Neural progenitor cell (in vitro differentiated cells): Measurements from ENCODE around the gene SHMT1. TPM values are rescaled to one million over a fixed set of nuclear protein-coding genes. Genes with fewer than 3 reads are reported as not detected.
"Not testable (repeated sequence)": the region's sequence is repeated elsewhere in the genome, so short reads cannot be mapped to it uniquely, and the experiment has no call there.

Experiments
- DNase-seq: peaks from one replicate; pipeline ENCODE4 v3.0.0-alpha.2; 2016; ENCODE audit warnings: low spot score
- H2AFZ ChIP-seq: fragments of 200-600 bp; sonication (generic); replicated peaks from 2 replicates; pipeline ENCODE4 v1.6.1; 2016; ENCODE audit warnings: antibody characterized with exemption
- H3F3A ChIP-seq: fragments of 200-600 bp; sonication (generic); 2 replicates; pipeline ENCODE4 v1.6.1; 2016; ENCODE audit warnings: antibody characterized with exemption, low read depth
- H3K27ac ChIP-seq: fragments of 200-600 bp; sonication (generic); 2 replicates; pipeline ENCODE4 v1.5.1; 2016; ENCODE audit warnings: mild to moderate bottlenecking
- H3K27me3 ChIP-seq: fragments of 200-600 bp; sonication (generic); 2 replicates; pipeline ENCODE4 v1.6.1; 2016; ENCODE audit warnings: mild to moderate bottlenecking, moderate library complexity
- H3K36me3 ChIP-seq: fragments of 200-600 bp; sonication (generic); 2 replicates; pipeline ENCODE4 v1.5.1; 2016
- H3K4me1 ChIP-seq: fragments of 200-600 bp; sonication (generic); 2 replicates; pipeline ENCODE4 v1.6.1; 2016; ENCODE audit warnings: mixed run types
- H3K4me2 ChIP-seq: fragments of 200-600 bp; sonication (generic); 2 replicates; pipeline ENCODE4 v1.6.1; 2016
- H3K4me3 ChIP-seq: fragments of 200-600 bp; sonication (generic); 2 replicates; pipeline ENCODE4 v1.5.1; 2016
- H3K79me2 ChIP-seq: fragments of 200-600 bp; sonication (generic); 2 replicates; pipeline ENCODE4 v1.6.1; 2016; ENCODE audit warnings: low read depth
- H3K9ac ChIP-seq: fragments of 200-600 bp; sonication (generic); 2 replicates; pipeline ENCODE4 v1.6.1; 2016
- H3K9me3 ChIP-seq: fragments of 200-600 bp; sonication (generic); 2 replicates; pipeline ENCODE4 v1.5.1; 2016; ENCODE audit warnings: low read depth
- H4K20me1 ChIP-seq: fragments of 200-600 bp; sonication (generic); 2 replicates; pipeline ENCODE4 v1.6.1; 2016; ENCODE audit warnings: low read depth
- H3K27ac Mint-ChIP-seq: 3 replicates; pipeline ENCODE4 v1.8.0; 2021; ENCODE audit warnings: mixed read lengths
- H3K27me3 Mint-ChIP-seq: 2 replicates; pipeline ENCODE4 v1.8.0; 2022; ENCODE audit warnings: low read depth, mild to moderate bottlenecking, inconsistent platforms, moderate library complexity, mixed read lengths; ENCODE audit not compliant: insufficient read depth
- H3K36me3 Mint-ChIP-seq: 3 replicates; pipeline ENCODE4 v1.8.0; 2021; ENCODE audit warnings: mixed read lengths
- H3K4me1 Mint-ChIP-seq: 3 replicates; pipeline ENCODE4 v1.8.0; 2021; ENCODE audit warnings: mixed read lengths
- H3K4me3 Mint-ChIP-seq: 3 replicates; pipeline ENCODE4 v1.8.0; 2021; ENCODE audit warnings: mild to moderate bottlenecking, moderate library complexity, mixed read lengths
- H3K9me3 Mint-ChIP-seq: 3 replicates; pipeline ENCODE4 v1.8.0; 2020; ENCODE audit warnings: mixed read lengths
- CTCF ChIP-seq: fragments of 200-600 bp; sonication (generic); IDR thresholded peaks from 2 replicates; pipeline ENCODE4 v1.5.1; 2017; ENCODE audit warnings: antibody characterized with exemption, mild to moderate bottlenecking
- EZH2 ChIP-seq: fragments of 200-600 bp; sonication (generic); IDR thresholded peaks from 2 replicates; pipeline ENCODE4 v1.6.1; 2017; ENCODE audit warnings: antibody characterized with exemption, mild to moderate bottlenecking, moderate library complexity
- EZH2phosphoT487 ChIP-seq: fragments of 200-600 bp; sonication (generic); IDR thresholded peaks from 2 replicates; pipeline ENCODE4 v1.6.1; 2017; ENCODE audit warnings: antibody characterized with exemption
- total RNA-seq: library from RNA; depleted of rRNA; stranded (reverse); fragments of >200 nt; gene quantifications from 2 replicates; pipeline ENCODE4 v1.2.3, GENCODE V29; 2015; ENCODE audit warnings: low replicate concordance

The SHMT1 gene
- total RNA-seq, 1 donor from 2014 or later = 26.3 TPM

GRCh38 chr17:18380471-18381157 is 17.3 kb upstream of the SHMT1 start:
- Histone ChIP-seq H3K4me3 (no peak overlapping the region), H3K27ac (no peak overlapping the region), H3K79me2 (no peaks in the 10 kb centered on the region), H3K9me3 (no peaks in the 10 kb centered on the region), H3K4me1 (no peaks in the 10 kb centered on the region), H3K4me2 (no peak overlapping the region), H4K20me1 (no peaks in the 10 kb centered on the region), H3K36me3 (no peaks in the 10 kb centered on the region), H3K9ac (no peak overlapping the region), H2AFZ (no peak overlapping the region), H3K27me3 (no peaks in the 10 kb centered on the region), H3F3A (no peaks in the 10 kb centered on the region)
- Mint-ChIP-seq H3K4me3 (no peak overlapping the region), H3K36me3 (no peaks in the 10 kb centered on the region), H3K4me1 (no peaks in the 10 kb centered on the region), H3K9me3 (no peaks in the 10 kb centered on the region), H3K27ac (no peak overlapping the region), H3K27me3 (peaks cover 2% of the 10 kb centered on the region)
- no peak for TF ChIP-seq CTCF
- TF ChIP-seq EZH2 = no peak
- TF ChIP-seq EZH2phosphoT487 = no peak
- no peak for DNase-seq

- H3K9me3 Mint-ChIP-seq = no peaks in the 10 kb centered on the region
- no peaks in the 10 kb centered on the region for H3K79me2 ChIP-seq
Measured at GRCh38 chr17:18379246-18380146, 16.1 kb upstream of the SHMT1 start.

GRCh38 chr17:18378614-18379013 is 15.3 kb upstream of the SHMT1 start:
- H3K36me3 ChIP-seq, H3K27ac Mint-ChIP-seq, H3K27me3 ChIP-seq, H3K9ac ChIP-seq, H3K4me3 Mint-ChIP-seq, H3F3A ChIP-seq, H3K36me3 Mint-ChIP-seq, H3K27ac ChIP-seq, H2AFZ ChIP-seq, H3K79me2 ChIP-seq, H3K4me1 Mint-ChIP-seq, H3K4me2 ChIP-seq, H3K27me3 Mint-ChIP-seq, H3K9me3 ChIP-seq, H3K4me1 ChIP-seq, H3K9me3 Mint-ChIP-seq, H3K4me3 ChIP-seq, DNase-seq, H4K20me1 ChIP-seq: not testable (repeated sequence)

More at GRCh38 chr17:18379246-18380146, 16.1 kb upstream of the SHMT1 start:
- no peaks in the 10 kb centered on the region for H4K20me1 ChIP-seq
- Mint-ChIP-seq H3K4me3 (no peak overlapping the region), H3K4me1 (no peaks in the 10 kb centered on the region), H3K27me3 (peaks cover 2% of the 10 kb centered on the region), H3K36me3 (no peaks in the 10 kb centered on the region), H3K27ac (no peak overlapping the region)
- H3K4me2 ChIP-seq = no peak overlapping the region
- H3K27ac ChIP-seq = no peak overlapping the region
- no peaks in the 10 kb centered on the region for H3K36me3 ChIP-seq
- TF ChIP-seq EZH2phosphoT487 (no peak), EZH2 (no peak), CTCF (no peak)
- no peak overlapping the region for H2AFZ ChIP-seq
- no peaks in the 10 kb centered on the region for H3K27me3 ChIP-seq
- no peaks in the 10 kb centered on the region for H3K4me1 ChIP-seq
- no peak overlapping the region for H3K4me3 ChIP-seq
- no peaks in the 10 kb centered on the region for H3F3A ChIP-seq
- DNase-seq = no peak
- no peaks in the 10 kb centered on the region for H3K9me3 ChIP-seq
- no peak overlapping the region for H3K9ac ChIP-seq

GRCh38 chr17:18378205-18378505 is 14.8 kb upstream of the SHMT1 start:
- Histone ChIP-seq H2AFZ (no peak overlapping the region), H3K4me3 (no peak overlapping the region), H3K4me1 (no peaks in the 10 kb centered on the region), H3K27ac (no peak overlapping the region), H3K9me3 (no peaks in the 10 kb centered on the region), H3F3A (no peaks in the 10 kb centered on the region), H3K9ac (no peak overlapping the region), H3K79me2 (no peaks in the 10 kb centered on the region), H3K4me2 (no peak overlapping the region), H3K27me3 (no peaks in the 10 kb centered on the region), H4K20me1 (no peaks in the 10 kb centered on the region), H3K36me3 (no peaks in the 10 kb centered on the region)
- TF ChIP-seq EZH2 = no peak
- no peak for TF ChIP-seq EZH2phosphoT487
- no peak for TF ChIP-seq CTCF
- Mint-ChIP-seq H3K27ac (no peak overlapping the region), H3K36me3 (no peaks in the 10 kb centered on the region), H3K4me3 (no peak overlapping the region), H3K9me3 (peaks cover 2% of the 10 kb centered on the region), H3K4me1 (no peaks in the 10 kb centered on the region), H3K27me3 (peaks cover 2% of the 10 kb centered on the region)
- no peak for DNase-seq
